Endodermal cell (in vitro differentiated cells): ENCODE results near the gene BCL2. TPM values are rescaled to one million over a fixed set of nuclear protein-coding genes. Genes with fewer than 3 reads are reported as not detected.
A peak's percentile ranks its signal among the peaks of the same experiment; 100 is the strongest.

ENCODE experiments used
- DNase-seq: peaks from one replicate; pipeline ENCODE4 v3.0.0-alpha.2; 2017
- H3K27ac ChIP-seq: 2 replicates; pipeline ENCODE4 v1.5.1; 2013; ENCODE audit warnings: mild to moderate bottlenecking, low read depth, low read length, moderate library complexity
- H3K27me3 ChIP-seq: 2 replicates; pipeline ENCODE4 v1.6.1; 2013; ENCODE audit warnings: mild to moderate bottlenecking, low read length, moderate library complexity; ENCODE audit not compliant: insufficient read depth, control insufficient read depth, poor library complexity, severe bottlenecking
- H3K36me3 ChIP-seq: 2 replicates; pipeline ENCODE4 v1.7.0; 2013; ENCODE audit warnings: mild to moderate bottlenecking, low read length, moderate library complexity; ENCODE audit not compliant: control insufficient read depth, insufficient read depth
- H3K4me1 ChIP-seq: one replicate; pipeline ENCODE4 v1.7.0; 2013; ENCODE audit warnings: low read length; ENCODE audit not compliant: control insufficient read depth, insufficient read depth
- H3K4me3 ChIP-seq: 2 replicates; pipeline ENCODE4 v1.5.1; 2013; ENCODE audit warnings: mild to moderate bottlenecking, low read length, moderate library complexity
- H3K9ac ChIP-seq: 2 replicates; pipeline ENCODE4 v1.6.1; 2013; ENCODE audit warnings: mild to moderate bottlenecking, low read length, moderate library complexity; ENCODE audit not compliant: poor library complexity, severe bottlenecking; ENCODE audit errors: extremely low read depth
- H3K9me3 ChIP-seq: 2 replicates; pipeline ENCODE4 v1.6.1; 2013; ENCODE audit warnings: mild to moderate bottlenecking, low read length, moderate library complexity; ENCODE audit not compliant: control insufficient read depth
- H3K27ac Mint-ChIP-seq: 2 replicates; pipeline ENCODE4 v1.8.0; 2020; ENCODE audit warnings: mixed read lengths
- H3K27me3 Mint-ChIP-seq: 2 replicates; pipeline ENCODE4 v1.8.0; 2021; ENCODE audit warnings: mild to moderate bottlenecking, mixed read lengths; ENCODE audit not compliant: insufficient read depth
- H3K36me3 Mint-ChIP-seq: 2 replicates; pipeline ENCODE4 v1.8.0; 2020; ENCODE audit warnings: low read depth, mixed read lengths
- H3K4me1 Mint-ChIP-seq: 2 replicates; pipeline ENCODE4 v1.8.0; 2020; ENCODE audit warnings: mixed read lengths
- H3K4me3 Mint-ChIP-seq: 2 replicates; pipeline ENCODE4 v1.8.0; 2020; ENCODE audit warnings: mild to moderate bottlenecking, moderate library complexity, mixed read lengths
- H3K9me3 Mint-ChIP-seq: 2 replicates; pipeline ENCODE4 v1.8.0; 2020; ENCODE audit warnings: mild to moderate bottlenecking, mixed read lengths
- WGBS, 2 experiments: methylation state at CpG; one replicate each; pipeline versions ENCODE4 v1.1.5 to v1.1.7; 2013; ENCODE audit warnings: missing lambda C conversion rate in 2 of 2, mixed read lengths in 1 of 2; ENCODE audit not compliant: insufficient coverage in 1 of 2, insufficient read length in 1 of 2; 5-methylcytosine and 5-hydroxymethylcytosine counted together
- total RNA-seq, 2 donors: library from RNA; stranded (reverse); fragmentation: NEBNext Ultra II Directional in 1 of 2; extraction: Animal tissue kit (Norgen Biotek cat#: 25700) in 1 of 2; gene quantifications; 2 replicates in 1 of 2; 3 replicates in 1 of 2; pipeline ENCODE4 v1.2.1, GENCODE V29; 2021
- TF ChIP-seq, protein P1 (sequence below): fragments of 200-600 bp; sonication (generic); conservative IDR thresholded peaks from 2 replicates; pipeline ENCODE4 v1.5.0; 2021; ENCODE audit warnings: antibody characterized with exemption, mild to moderate bottlenecking

BCL2 gene
- total RNA-seq, 2 donors from 2014 or later = 1.4 to 2.3 TPM

DNA sequence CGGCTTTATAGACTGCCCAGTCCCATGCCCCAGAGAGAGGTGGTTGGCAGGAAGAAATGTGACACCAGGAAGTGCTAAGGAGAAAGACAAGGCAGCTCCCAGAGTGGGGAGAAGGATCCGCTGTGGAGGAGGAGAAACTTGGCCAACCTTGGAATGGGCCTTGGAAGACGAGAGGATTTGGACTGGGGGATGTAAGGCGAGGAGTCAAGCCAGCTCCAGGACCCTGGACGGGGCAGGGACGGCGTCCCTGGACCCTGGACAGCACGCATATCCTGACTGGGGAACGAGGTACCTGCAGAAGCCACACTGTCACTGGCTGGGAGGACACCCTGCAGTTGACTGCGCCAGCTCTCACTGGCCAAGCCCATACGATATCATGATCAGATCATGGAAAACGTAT, 153.4 kb downstream of the BCL2 start:
- Mint-ChIP-seq H3K27ac (peak overlapping the region; percentile 27), H3K9me3 (no peaks in the 10 kb centered on the region), H3K4me3 (no peak overlapping the region), H3K36me3 (no peaks in the 10 kb centered on the region), H3K27me3 (peaks cover 2% of the 10 kb centered on the region), H3K4me1 (no peaks in the 10 kb centered on the region)
- Histone ChIP-seq H3K4me3 (no peak overlapping the region), H3K9me3 (no peaks in the 10 kb centered on the region), H3K36me3 (no peaks in the 10 kb centered on the region), H3K27me3 (peaks cover 22% of the 10 kb centered on the region), H3K4me1 (no peaks in the 10 kb centered on the region), H3K27ac (no peak overlapping the region), H3K9ac (no peak overlapping the region)
- TF ChIP-seq, protein P1, sequence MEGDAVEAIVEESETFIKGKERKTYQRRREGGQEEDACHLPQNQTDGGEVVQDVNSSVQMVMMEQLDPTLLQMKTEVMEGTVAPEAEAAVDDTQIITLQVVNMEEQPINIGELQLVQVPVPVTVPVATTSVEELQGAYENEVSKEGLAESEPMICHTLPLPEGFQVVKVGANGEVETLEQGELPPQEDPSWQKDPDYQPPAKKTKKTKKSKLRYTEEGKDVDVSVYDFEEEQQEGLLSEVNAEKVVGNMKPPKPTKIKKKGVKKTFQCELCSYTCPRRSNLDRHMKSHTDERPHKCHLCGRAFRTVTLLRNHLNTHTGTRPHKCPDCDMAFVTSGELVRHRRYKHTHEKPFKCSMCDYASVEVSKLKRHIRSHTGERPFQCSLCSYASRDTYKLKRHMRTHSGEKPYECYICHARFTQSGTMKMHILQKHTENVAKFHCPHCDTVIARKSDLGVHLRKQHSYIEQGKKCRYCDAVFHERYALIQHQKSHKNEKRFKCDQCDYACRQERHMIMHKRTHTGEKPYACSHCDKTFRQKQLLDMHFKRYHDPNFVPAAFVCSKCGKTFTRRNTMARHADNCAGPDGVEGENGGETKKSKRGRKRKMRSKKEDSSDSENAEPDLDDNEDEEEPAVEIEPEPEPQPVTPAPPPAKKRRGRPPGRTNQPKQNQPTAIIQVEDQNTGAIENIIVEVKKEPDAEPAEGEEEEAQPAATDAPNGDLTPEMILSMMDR = no peak
- no peak for DNase-seq
- 89 to 91% methylated on average over 8 to 12 of the region's 12 CpGs for WGBS, 2 experiments

DNA sequence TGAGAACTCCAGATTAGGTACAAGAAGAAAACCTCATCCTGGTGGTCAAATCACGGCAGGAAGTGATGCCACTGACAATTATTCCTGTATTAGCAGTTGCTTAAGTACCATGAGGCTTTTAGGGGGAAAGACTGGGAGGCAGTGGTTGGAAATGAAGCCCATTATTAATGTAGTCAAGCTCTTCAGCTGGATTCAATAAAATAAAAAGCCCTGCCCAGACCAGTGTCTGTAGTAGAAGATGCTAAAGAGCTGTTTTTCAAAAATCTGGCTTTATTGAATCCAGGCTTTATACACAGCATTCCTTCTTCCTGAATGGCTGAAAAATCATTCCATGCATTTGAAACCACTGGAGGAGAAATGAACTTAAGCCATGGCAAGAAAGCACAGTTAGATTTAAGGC, 155.2 kb downstream of the BCL2 start:
- WGBS, 2 experiments = 85 to 86% methylated on average over 1 of the region's 1 CpG
- Mint-ChIP-seq H3K27me3 (peaks cover 2% of the 10 kb centered on the region), H3K36me3 (no peaks in the 10 kb centered on the region), H3K27ac (no peak overlapping the region), H3K4me1 (no peaks in the 10 kb centered on the region), H3K4me3 (no peak overlapping the region), H3K9me3 (no peaks in the 10 kb centered on the region)
- no peaks in the 10 kb centered on the region for H3K9me3 ChIP-seq
- H3K4me1 ChIP-seq = no peaks in the 10 kb centered on the region
- H3K36me3 ChIP-seq = no peaks in the 10 kb centered on the region
- TF ChIP-seq, protein P1 = no peak
- peaks cover 9% of the 10 kb centered on the region for H3K27me3 ChIP-seq
- H3K27ac ChIP-seq = no peak overlapping the region
- H3K4me3 ChIP-seq = no peak overlapping the region
- no peak for DNase-seq
- H3K9ac ChIP-seq = no peak overlapping the region

- Mint-ChIP-seq H3K27me3 (peaks cover 2% of the 10 kb centered on the region), H3K4me3 (no peak overlapping the region), H3K27ac (no peak overlapping the region), H3K4me1 (no peaks in the 10 kb centered on the region), H3K36me3 (no peaks in the 10 kb centered on the region), H3K9me3 (no peaks in the 10 kb centered on the region)
- no peak overlapping the region for H3K4me3 ChIP-seq
- no peak overlapping the region for H3K9ac ChIP-seq
- no peak for DNase-seq
- no peaks in the 10 kb centered on the region for H3K9me3 ChIP-seq
- 93% methylated on average over 6 to 7 of the region's 7 CpGs for WGBS, 2 experiments
- no peak overlapping the region for H3K27ac ChIP-seq
- TF ChIP-seq, protein P1 = no peak
- peaks cover 9% of the 10 kb centered on the region for H3K27me3 ChIP-seq
- H3K4me1 ChIP-seq = no peaks in the 10 kb centered on the region
- no peaks in the 10 kb centered on the region for H3K36me3 ChIP-seq
These were observed 157.1 kb downstream of the BCL2 start for GRCh38 chr18:63162271-63163014.
